Measurements from ENCODE around the gene LGALS7. TPM values are rescaled to one million over a fixed set of nuclear protein-coding genes. Genes with fewer than 3 reads are reported as not detected.
A peak's percentile ranks its signal among the peaks of the same experiment; 100 is the strongest.

LGALS7 gene
- total and polyA plus RNA-seq, 12 donors, result not detected

DNA sequence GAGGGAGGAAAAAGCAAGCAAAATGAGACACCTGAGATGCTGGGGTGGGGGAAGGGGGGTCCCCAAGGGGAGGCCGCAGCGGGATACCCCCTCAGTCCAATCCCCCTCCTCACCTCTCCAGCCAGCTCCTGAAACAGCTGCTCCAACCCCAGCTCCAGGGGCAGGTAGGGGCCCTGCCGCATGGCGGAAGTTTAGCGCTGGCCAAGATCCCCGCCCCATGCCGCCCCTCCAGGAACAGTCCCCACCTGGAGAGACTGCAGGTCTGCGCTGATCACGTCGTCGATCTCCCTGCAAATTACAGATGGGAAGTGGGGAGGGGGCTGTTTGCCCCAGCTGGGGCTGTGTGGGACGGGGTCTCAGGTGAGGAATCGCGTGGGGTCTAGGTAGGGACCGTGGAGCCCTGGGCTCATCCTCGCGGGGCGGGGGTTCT lies 38.0 kb downstream of the LGALS7 start:
- no peaks in the 10 kb centered on the region for H3K9me3 ChIP-seq (replicated peaks in 1 of 3)
- peak overlapping the region in 4 of 5 donors; percentile 55 to 77 (median 70) for H3K27ac ChIP-seq
- DNase-seq, result peak in 5 of 7 donors; percentile 36 to 61 (median 51)
- WGBS, 4 donors, result 20 to 45% (median 21%) methylated on average over 3 to 18 of the region's 18 CpGs
- H3K27me3 ChIP-seq, result no peaks in the 10 kb centered on the region
- no peak for TF ChIP-seq POLR2A (IDR thresholded peaks at IDR 0.05)
- TF ChIP-seq, protein P1, sequence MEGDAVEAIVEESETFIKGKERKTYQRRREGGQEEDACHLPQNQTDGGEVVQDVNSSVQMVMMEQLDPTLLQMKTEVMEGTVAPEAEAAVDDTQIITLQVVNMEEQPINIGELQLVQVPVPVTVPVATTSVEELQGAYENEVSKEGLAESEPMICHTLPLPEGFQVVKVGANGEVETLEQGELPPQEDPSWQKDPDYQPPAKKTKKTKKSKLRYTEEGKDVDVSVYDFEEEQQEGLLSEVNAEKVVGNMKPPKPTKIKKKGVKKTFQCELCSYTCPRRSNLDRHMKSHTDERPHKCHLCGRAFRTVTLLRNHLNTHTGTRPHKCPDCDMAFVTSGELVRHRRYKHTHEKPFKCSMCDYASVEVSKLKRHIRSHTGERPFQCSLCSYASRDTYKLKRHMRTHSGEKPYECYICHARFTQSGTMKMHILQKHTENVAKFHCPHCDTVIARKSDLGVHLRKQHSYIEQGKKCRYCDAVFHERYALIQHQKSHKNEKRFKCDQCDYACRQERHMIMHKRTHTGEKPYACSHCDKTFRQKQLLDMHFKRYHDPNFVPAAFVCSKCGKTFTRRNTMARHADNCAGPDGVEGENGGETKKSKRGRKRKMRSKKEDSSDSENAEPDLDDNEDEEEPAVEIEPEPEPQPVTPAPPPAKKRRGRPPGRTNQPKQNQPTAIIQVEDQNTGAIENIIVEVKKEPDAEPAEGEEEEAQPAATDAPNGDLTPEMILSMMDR (IDR thresholded peaks at IDR 0.05), result no peak
- H3K36me3 ChIP-seq (replicated peaks in 1 of 2), result peaks cover 0 to 13% of the 10 kb centered on the region in 2 donors
- peaks cover 7 to 20% of the 10 kb centered on the region in 2 donors for H3K4me1 ChIP-seq (replicated peaks in 1 of 2)
- H3K4me3 ChIP-seq, result no peak overlapping the region
- intact Hi-C loops (cut with DNase I), result loop anchor here in 1 of 2 donors (10.0 kb wide), 1 partner anchor 110 kb away; the partner anchor contains the start of gene HNRNPL

DNA sequence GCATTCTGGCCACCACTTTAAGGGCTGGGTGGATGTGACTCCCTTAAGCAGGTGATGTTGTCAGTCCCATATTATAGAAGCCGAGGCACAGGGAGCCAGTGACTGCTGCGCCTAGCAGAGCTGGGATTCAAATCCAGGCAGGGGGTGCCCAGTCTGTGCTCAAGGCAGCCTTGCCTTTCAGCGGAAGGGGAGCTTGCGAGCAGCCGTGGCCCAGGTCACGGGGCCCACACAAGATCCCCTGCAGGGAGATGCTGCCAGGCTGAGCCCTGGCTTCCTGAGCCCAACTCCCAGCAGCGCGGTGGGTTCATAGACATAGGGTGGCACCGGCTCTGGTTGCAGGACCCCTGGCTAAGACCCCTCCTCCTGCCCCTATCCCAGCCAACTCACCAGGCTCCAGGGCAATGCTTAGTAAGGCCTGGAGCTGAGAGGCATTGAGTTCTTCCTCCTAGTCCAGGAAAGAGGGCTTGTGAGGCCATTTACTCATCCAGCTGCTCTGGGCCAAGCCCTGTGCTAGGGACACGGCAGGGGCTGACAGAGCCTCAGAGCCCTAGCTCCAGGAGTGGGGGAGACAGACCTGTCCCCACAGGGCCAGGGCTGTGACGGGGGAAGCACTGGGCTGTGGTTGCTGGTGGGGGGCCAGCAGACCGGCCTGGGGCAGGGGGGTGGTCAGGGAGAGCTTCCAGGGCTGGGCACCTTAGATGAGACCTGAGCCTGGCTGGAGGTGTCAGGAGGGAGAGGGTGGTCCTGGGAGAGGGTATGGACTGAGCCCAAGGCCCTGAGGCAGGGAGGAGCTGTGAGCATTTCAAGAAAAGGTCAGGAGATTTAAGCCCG lies 38.7 kb downstream of the LGALS7 start:
- Histone ChIP-seq H3K4me1 (replicated peaks in 1 of 2) (peaks cover 7 to 20% of the 10 kb centered on the region in 2 donors), H3K27me3 (no peaks in the 10 kb centered on the region), H3K36me3 (replicated peaks in 1 of 2) (peaks cover 0 to 18% of the 10 kb centered on the region in 2 donors), H3K9me3 (replicated peaks in 1 of 3) (no peaks in the 10 kb centered on the region), H3K27ac (peak overlapping the region; percentile 16 to 77 (median 66)), H3K4me3 (no peak overlapping the region)
- peak in 5 of 7 donors; percentile 42 to 57 (median 45) for DNase-seq
- intact Hi-C loops (cut with DNase I), result loop anchor here in 1 of 2 donors (10.0 kb wide), 1 partner anchor 110 kb away; the partner anchor contains the start of gene HNRNPL
- 46 to 67% (median 58%) methylated on average over 6 to 13 of the region's 13 CpGs for WGBS, 4 donors
- TF ChIP-seq POLR2A (IDR thresholded peaks at IDR 0.05), result no peak
- TF ChIP-seq, protein P1 (IDR thresholded peaks at IDR 0.05), result no peak

DNA sequence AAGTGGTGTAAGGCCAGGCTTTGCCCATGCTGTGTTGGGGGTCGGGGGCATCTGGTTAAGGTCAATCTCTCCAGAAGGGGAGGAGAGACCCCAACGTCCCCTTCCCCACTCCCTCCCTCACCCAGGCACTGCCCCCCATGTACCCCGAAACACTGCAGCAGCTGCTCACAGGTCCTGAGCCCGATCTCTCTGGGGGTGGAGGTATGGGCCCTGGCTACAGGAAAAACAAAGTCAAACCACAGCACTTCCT lies 39.2 kb downstream of the LGALS7 start:
- peak in 1 of 7 donors; percentile 35 for DNase-seq
- H3K4me3 ChIP-seq, result no peak overlapping the region
- intact Hi-C loops (cut with DNase I), result loop anchor here in 1 of 2 donors (10.0 kb wide), 1 partner anchor 111 kb away; the partner anchor contains the start of gene HNRNPL
- H3K36me3 ChIP-seq (replicated peaks in 1 of 2), result peaks cover 0 to 21% of the 10 kb centered on the region in 2 donors
- peak overlapping the region in 4 of 5 donors; percentile 16 to 77 (median 70) for H3K27ac ChIP-seq
- 59 to 68% methylated on average over 4 of the region's 4 CpGs; no CpG with 5 or more reads in 2 of the 4 donors for WGBS, 4 donors
- TF ChIP-seq, protein P1 (IDR thresholded peaks at IDR 0.05), result no peak
- TF ChIP-seq POLR2A (IDR thresholded peaks at IDR 0.05), result no peak
- peaks cover 7 to 20% of the 10 kb centered on the region in 2 donors for H3K4me1 ChIP-seq (replicated peaks in 1 of 2)
- H3K9me3 ChIP-seq (replicated peaks in 1 of 3), result no peaks in the 10 kb centered on the region
- no peaks in the 10 kb centered on the region for H3K27me3 ChIP-seq

DNA sequence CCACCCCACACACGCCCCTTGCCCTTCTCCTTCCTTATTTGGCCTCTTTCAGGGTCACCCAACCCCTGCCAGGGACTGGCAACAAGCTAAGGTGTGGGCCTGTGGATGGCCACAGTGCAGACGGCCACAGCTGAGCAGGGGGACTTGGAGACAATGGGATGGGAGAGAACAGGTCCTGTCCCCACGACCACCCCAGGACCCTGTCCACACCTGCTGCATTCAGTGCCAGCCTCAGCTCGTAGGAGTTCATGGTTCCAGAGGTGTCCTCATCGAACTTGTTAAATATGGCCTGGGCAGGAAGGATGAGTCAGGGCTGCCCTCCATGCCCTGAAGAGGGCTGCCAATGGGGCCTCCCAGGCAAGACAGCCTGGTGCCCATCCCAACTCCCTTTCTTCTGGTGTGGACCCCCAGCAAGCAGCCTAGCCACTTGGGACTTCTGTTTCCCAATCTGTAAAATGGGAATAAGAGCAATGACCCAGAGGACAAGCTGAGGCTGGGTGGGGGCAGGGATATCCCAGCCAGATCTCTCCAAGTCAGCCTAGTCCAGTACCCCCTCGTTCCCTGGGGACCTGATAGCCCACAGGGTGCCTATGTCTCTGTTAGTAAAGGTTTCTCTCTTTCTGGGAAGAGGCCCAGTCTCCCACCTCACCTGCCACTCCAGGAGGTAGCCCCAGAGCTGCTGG lies 39.7 kb downstream of the LGALS7 start:
- peak overlapping the region in 4 of 5 donors; percentile 7 to 77 (median 70) for H3K27ac ChIP-seq
- DNase-seq, result peak in 4 of 7 donors; percentile 31 to 58 (median 46)
- H3K27me3 ChIP-seq, result no peaks in the 10 kb centered on the region
- peaks cover 12 to 20% of the 10 kb centered on the region in 2 donors for H3K4me1 ChIP-seq (replicated peaks in 1 of 2)
- TF ChIP-seq, protein P1 (IDR thresholded peaks at IDR 0.05), result no peak
- no peak for TF ChIP-seq POLR2A (IDR thresholded peaks at IDR 0.05)
- 42 to 52% (median 46%) methylated on average over 4 to 6 of the region's 6 CpGs for WGBS, 4 donors
- no peak overlapping the region for H3K4me3 ChIP-seq
- no peaks in the 10 kb centered on the region for H3K9me3 ChIP-seq (replicated peaks in 1 of 3)
- H3K36me3 ChIP-seq (replicated peaks in 1 of 2), result peaks cover 0 to 26% of the 10 kb centered on the region in 2 donors
- intact Hi-C loops (cut with DNase I), result loop anchor here in 1 of 2 donors (10.0 kb wide), 1 partner anchor 111 kb away; the partner anchor contains the start of gene HNRNPL

Data from adrenal gland (tissue), 12 donors.